ENCODE data around the gene DNTTIP2.

- TF ChIP-seq CTCF (IDR thresholded peaks at IDR 0.05; ENCODE audit: low read depth, low read length, poor library complexity, severe bottlenecking) (peak; percentile 83), EZH2phosphoT487 (IDR thresholded peaks at IDR 0.05; ENCODE audit: borderline replicate concordance, low read length) (no peak)
Measured at GRCh38 chr1:93909146-93910050, 30.4 kb upstream of the DNTTIP2 start, which contains the start of gene GCLM.

All from DOHH2 (cell line).